ENCODE measurements around the gene PACS2. TPM values are rescaled to one million over a fixed set of nuclear protein-coding genes. Genes with fewer than 3 reads are reported as not detected.

Gene PACS2
- total RNA-seq, 1 donor from 2014 or later: 64.0 TPM

- H3K4me1 ChIP-seq: peaks cover 30% of the 10 kb centered on the region
- no peak for DNase-seq
- H3K9me3 ChIP-seq (replicated peaks): no peaks in the 10 kb centered on the region
- H3K4me3 ChIP-seq: no peak overlapping the region
- TF ChIP-seq CTCF (IDR thresholded peaks at IDR 0.05; ENCODE audit: borderline replicate concordance): no peak
- intact Hi-C loops (cut with micrococcal nuclease): no loop called here
- no peak overlapping the region for H3K27ac ChIP-seq (replicated peaks)
- no peaks in the 10 kb centered on the region for H3K27me3 ChIP-seq (ENCODE audit: low read depth)
- peaks cover 31% of the 10 kb centered on the region for H3K36me3 ChIP-seq
Measured at GRCh38 chr14:105446971-105447370, 132.4 kb downstream of the PACS2 start.

Other genes starting within 250 kb of the PACS2 start
- 1.0 TPM for gene GPR132, start 249.3 kb upstream of the PACS2 start, total RNA-seq
- 26.1 TPM for gene JAG2, start 146.0 kb upstream of the PACS2 start, total RNA-seq
- 22.9 TPM for gene NUDT14, start 133.4 kb upstream of the PACS2 start, total RNA-seq
- 45.3 TPM for gene BTBD6, start 66.2 kb upstream of the PACS2 start, total RNA-seq
- gene BRF1, start 13.7 kb upstream of the PACS2 start, total RNA-seq: 19.8 TPM
- 0.99 TPM for gene TEX22, start 83.8 kb downstream of the PACS2 start, total RNA-seq
- 192 TPM for gene MTA1, start 105.1 kb downstream of the PACS2 start, total RNA-seq
- gene CRIP2, start 160.1 kb downstream of the PACS2 start, total RNA-seq: 1,068 TPM
- 65.9 TPM for gene CRIP1, start 172.1 kb downstream of the PACS2 start, total RNA-seq
- 4.0 TPM for gene TEDC1, start 176.5 kb downstream of the PACS2 start, total RNA-seq
- gene TMEM121, start 211.8 kb downstream of the PACS2 start, total RNA-seq: 2.1 TPM